IMR-90 (cell line): Measurements from ENCODE around the gene MYLK4. TPM values are rescaled to one million over a fixed set of nuclear protein-coding genes. Genes with fewer than 3 reads are reported as not detected.

Experiments
- ATAC-seq: fragments of 200-7000 bp; cut with Tn5 transposase; 2 replicates; pipeline ENCODE4 v1.9.1; 2020; ENCODE audit warnings: low read depth, mild to moderate bottlenecking, moderate library complexity
- BruUV-seq: library from RNA; stranded (reverse); fragments of 400-500 nt; replicated peaks from 2 replicates; lab custom pipeline; 2021; lab: Mats Ljungman, UMichigan
- CTCF ChIA-PET: fragments of 300-600 bp; formaldehyde crosslinking; extraction: SDS; loops from one replicate; lab custom pipeline; 2021; ENCODE audit warnings: antibody characterized with exemption; lab: Yijun Ruan, JAX
- POLR2A ChIA-PET: fragments of 300-600 bp; sonication (Branson Sonifier 250); formaldehyde crosslinking; loops from one replicate; lab custom pipeline; 2022; ENCODE audit warnings: antibody characterized with exemption; ENCODE audit not compliant: unreplicated experiment; lab: Charles Lee
- DNase-seq: peaks from one replicate; pipeline ENCODE4 v3.0.0; 2013
- H2AFZ ChIP-seq: replicated peaks from 2 replicates; pipeline ENCODE3; 2013; ENCODE audit warnings: low read length, mild to moderate bottlenecking; ENCODE audit not compliant: poor library complexity
- H2AK5ac ChIP-seq: 2 replicates; pipeline ENCODE4 v1.6.1; 2013; ENCODE audit warnings: low read depth, low read length, inconsistent platforms
- H2AK9ac ChIP-seq: replicated peaks from 2 replicates; pipeline ENCODE3; 2013; ENCODE audit warnings: mild to moderate bottlenecking, low read depth, low read length, moderate library complexity; ENCODE audit not compliant: poor library complexity
- H2BK120ac ChIP-seq: 2 replicates; pipeline ENCODE4 v1.6.1; 2013; ENCODE audit warnings: low read depth, low read length, inconsistent platforms
- H2BK15ac ChIP-seq: 3 replicates; pipeline ENCODE4 v1.6.1; 2013; ENCODE audit warnings: low read depth, low read length, inconsistent platforms
- H2BK20ac ChIP-seq: 2 replicates; pipeline ENCODE4 v1.6.1; 2013; ENCODE audit warnings: low read depth, mild to moderate bottlenecking, inconsistent platforms, low read length, moderate library complexity
- H2BK5ac ChIP-seq: 2 replicates; pipeline ENCODE4 v1.6.1; 2013; ENCODE audit warnings: mild to moderate bottlenecking, low read depth, low read length, inconsistent platforms; ENCODE audit not compliant: poor library complexity, severe bottlenecking
- H3K14ac ChIP-seq: replicated peaks from 2 replicates; pipeline ENCODE4 v1.6.1; 2013; ENCODE audit warnings: low read depth, low read length, inconsistent platforms
- H3K18ac ChIP-seq: 2 replicates; pipeline ENCODE4 v1.6.1; 2013; ENCODE audit warnings: low read depth, low read length, control low read depth
- H3K23ac ChIP-seq: 2 replicates; pipeline ENCODE4 v1.6.1; 2013; ENCODE audit warnings: low read depth, low read length, inconsistent platforms
- H3K27ac ChIP-seq: 2 replicates; pipeline ENCODE4 v1.5.1; 2013; ENCODE audit warnings: mild to moderate bottlenecking, control low read depth, low read length; ENCODE audit not compliant: insufficient read depth
- H3K27me3 ChIP-seq: 2 replicates; pipeline ENCODE4 v1.6.1; 2013; ENCODE audit warnings: low read length; ENCODE audit not compliant: control insufficient read depth, insufficient read depth
- H3K36me3 ChIP-seq: 2 replicates; pipeline ENCODE4 v1.6.1; 2013; ENCODE audit warnings: low read length, mixed read lengths; ENCODE audit not compliant: control insufficient read depth, insufficient read depth
- H3K4ac ChIP-seq: 2 replicates; pipeline ENCODE4 v1.6.1; 2013; ENCODE audit warnings: low read depth, low read length, inconsistent platforms
- H3K4me1 ChIP-seq: 2 replicates; pipeline ENCODE4 v1.6.1; 2013; ENCODE audit warnings: low read length, mixed read lengths; ENCODE audit not compliant: control insufficient read depth, insufficient read depth
- H3K4me2 ChIP-seq: 2 replicates; pipeline ENCODE4 v1.6.1; 2013; ENCODE audit warnings: low read depth, mild to moderate bottlenecking, control low read depth, low read length, moderate library complexity
- H3K4me3 ChIP-seq: 2 replicates; pipeline ENCODE4 v1.5.1; 2013; ENCODE audit warnings: low read depth, mild to moderate bottlenecking, control low read depth, low read length, moderate library complexity; ENCODE audit not compliant: insufficient read depth
- H3K56ac ChIP-seq: 2 replicates; pipeline ENCODE4 v1.6.1; 2013; ENCODE audit warnings: low read length, inconsistent platforms; ENCODE audit not compliant: insufficient read depth; ENCODE audit errors: extremely low read depth
- H3K79me1 ChIP-seq, 2 experiments: 2 replicates each; pipeline ENCODE4 v1.6.1; 2013; ENCODE audit warnings: low read length in 2 of 2, inconsistent platforms in 1 of 2, low read depth in 1 of 2
- H3K9ac ChIP-seq: 2 replicates; pipeline ENCODE4 v1.6.1; 2013; ENCODE audit warnings: low read depth, low read length, control low read depth
- H3K9me1 ChIP-seq: 2 replicates; pipeline ENCODE4 v1.6.1; 2013; ENCODE audit warnings: low read length, inconsistent platforms; ENCODE audit not compliant: insufficient read depth
- H3K9me3 ChIP-seq: 2 replicates; pipeline ENCODE4 v1.6.1; 2013; ENCODE audit warnings: low read length; ENCODE audit not compliant: control insufficient read depth, insufficient read depth
- H4K20me1 ChIP-seq: 2 replicates; pipeline ENCODE4 v1.6.1; 2013; ENCODE audit warnings: low read length, inconsistent platforms; ENCODE audit not compliant: insufficient read depth
- H4K5ac ChIP-seq: 2 replicates; pipeline ENCODE4 v1.6.1; 2013; ENCODE audit warnings: mild to moderate bottlenecking, low read depth, low read length, control low read depth
- H4K8ac ChIP-seq, 2 experiments: 2 replicates each; pipeline ENCODE4 v1.6.1; 2013; ENCODE audit warnings: low read depth in 2 of 2, low read length in 2 of 2, control low read depth in 1 of 2, inconsistent platforms in 1 of 2
- H4K91ac ChIP-seq: 2 replicates; pipeline ENCODE4 v1.6.1; 2013; ENCODE audit warnings: low read depth, low read length, inconsistent platforms; ENCODE audit not compliant: insufficient read depth
- BHLHE40 ChIP-seq: fragments of 150-350 bp; IDR thresholded peaks from 2 replicates; pipeline ENCODE4 v1.6.1; 2016; ENCODE audit warnings: mild to moderate bottlenecking, low read depth, low read length
- CTCF ChIP-seq: conservative IDR thresholded peaks from 2 replicates; pipeline ENCODE4 v1.5.1; 2012; ENCODE audit warnings: mild to moderate bottlenecking, low read depth, low read length, improper control_type of control experiment
- MAZ ChIP-seq: IDR thresholded peaks from 2 replicates; pipeline ENCODE4 v1.6.1; 2012; ENCODE audit warnings: low read depth, mild to moderate bottlenecking, low read length, improper control_type of control experiment, moderate library complexity, borderline replicate concordance
- NFE2L2 ChIP-seq: fragments of 150-350 bp; IDR thresholded peaks from 2 replicates; pipeline ENCODE4 v1.6.1; 2016; ENCODE audit warnings: low read depth, mild to moderate bottlenecking, low read length
- RCOR1 ChIP-seq: IDR thresholded peaks from 2 replicates; pipeline ENCODE4 v1.6.1; 2012; ENCODE audit warnings: mild to moderate bottlenecking, low read length, improper control_type of control experiment; ENCODE audit not compliant: insufficient replicate concordance
- RFX5 ChIP-seq: IDR thresholded peaks from 2 replicates; pipeline ENCODE4 v1.8.0; 2012; ENCODE audit warnings: low read depth, mild to moderate bottlenecking, low read length, moderate library complexity
- SMC3 ChIP-seq: fragments of 150-350 bp; IDR thresholded peaks from 2 replicates; pipeline ENCODE4 v1.6.1; 2016; ENCODE audit warnings: low read depth, mild to moderate bottlenecking, antibody characterized with exemption, low read length, moderate library complexity
- WGBS, 2 experiments: methylation state at CpG; one replicate each; pipeline versions ENCODE4 v1.1.5 to v1.1.7; 2013; ENCODE audit warnings: missing lambda C conversion rate in 2 of 2; ENCODE audit not compliant: insufficient read length in 1 of 2; ENCODE audit errors: extremely low coverage in 2 of 2; 5-methylcytosine and 5-hydroxymethylcytosine counted together
- dilution Hi-C: fragments of 300-500 bp; cut with HindIII; formaldehyde crosslinking; loops from one replicate; pipeline ENCODE4 v1.14.3; 2018; ENCODE audit warnings: low sequenced_read_pairs; ENCODE audit not compliant: unreplicated experiment
- in situ Hi-C: fragments of 300-500 bp; cut with MboI; formaldehyde crosslinking; loops from 3 replicates; pipeline ENCODE4 v1.14.3; 2019; ENCODE audit warnings: low sequenced_read_pairs, inconsistent platforms, mixed read lengths
- intact Hi-C: fragments of 100-400 bp; cut with micrococcal nuclease; formaldehyde crosslinking; loops from 2 replicates; pipeline ENCODE4 v1.10.0; 2022
- polyA plus RNA-seq, 3 experiments: library from polyadenylated mRNA; depleted of rRNA; stranded (reverse); fragments of >200 nt; gene quantifications; 2 replicates each; pipeline ENCODE4 v1.2.3, GENCODE V29; 2012; ENCODE audit warnings: low replicate concordance in 1 of 3
- total RNA-seq: library from RNA; depleted of rRNA; stranded (reverse); fragments of >200 nt; gene quantifications from 2 replicates; pipeline ENCODE4 v1.2.3, GENCODE V29; 2012

Gene MYLK4
- total and polyA plus RNA-seq, 2 of the 4 experiments (the other 2 are of a cell fraction): under 0.01 to 0.07 TPM

- Histone ChIP-seq H2BK5ac (peak overlapping the region; percentile 52), H3K27me3 (no peaks in the 10 kb centered on the region), H2AFZ (peak overlapping the region; percentile 62), H4K91ac (peak overlapping the region; percentile 42), H3K27ac (peak overlapping the region; percentile 72), H4K8ac (peak overlapping the region in 1 of 2 experiments; percentile 45; a peak in 2 of 4 replicates), H4K5ac (peak overlapping the region; percentile 9), H3K56ac (no peak overlapping the region; the same call in 1 of the 2 replicates), H3K9ac (no peak overlapping the region), H2BK15ac (no peak overlapping the region; the same call in 2 of the 3 replicates), H3K79me1 (no peaks in the 10 kb centered on the region), H3K4ac (peak overlapping the region; percentile 72), H3K14ac (peak overlapping the region; percentile 58), H3K4me3 (no peak overlapping the region), H2BK120ac (peak overlapping the region; percentile 71), H3K9me3 (no peaks in the 10 kb centered on the region), H3K36me3 (no peaks in the 10 kb centered on the region), H2BK20ac (peak overlapping the region; percentile 47), H2AK5ac (peak overlapping the region; percentile 81), H3K4me2 (peak overlapping the region; percentile 11; the same call in 1 of the 2 replicates), H3K4me1 (peaks cover 21% of the 10 kb centered on the region), H3K9me1 (peaks cover 13% of the 10 kb centered on the region), H2AK9ac (peak overlapping the region; percentile 11), H3K18ac (peak overlapping the region; percentile 20), H4K20me1 (0 out of 2 replicates have a peak, but pooled peaks cover 4% of the 10 kb centered on the region), H3K23ac (no peak overlapping the region)
- 72% methylated on average over 3 of the region's 14 CpGs; no CpG with 5 or more reads in 1 of the 2 experiments for WGBS, 2 experiments
- DNase-seq: peak; percentile 98
- in situ Hi-C loops (loop anchor here (10.0 to 25.0 kb wide), 2 partner anchors 276 to 519 kb away; no protein-coding TSS in a partner anchor), intact Hi-C loops (loop anchor here (5.0 to 10.0 kb wide), 3 partner anchors 124 to 446 kb away; no protein-coding TSS in a partner anchor), dilution Hi-C loops (no loop called here)
- ChIA-PET POLR2A (no interaction called here), CTCF (no interaction called here)
- no TSS peak for BruUV-seq
- peak; percentile 40 for ATAC-seq
- TF ChIP-seq SMC3 (no peak), NFE2L2 (no peak), MAZ (no peak; the same call in 1 of the 2 replicates), RCOR1 (peak; percentile 70), BHLHE40 (no peak), RFX5 (no peak), CTCF (no peak)
Measured at GRCh38 chr6:2630891-2631571, 119.7 kb downstream of the MYLK4 start.
